Measurements from ENCODE around the gene FGF18.

The FGF18 gene

GRCh38 chr5:171428168-171428696, 8.8 kb downstream of the FGF18 start:
- H3K4me2 ChIP-seq (ENCODE audit: low read depth, low read length, poor library complexity, severe bottlenecking): no peak overlapping the region
- H3F3A ChIP-seq (ENCODE audit: low read depth): no peaks in the 10 kb centered on the region
- no peaks in the 10 kb centered on the region for H3K4me1 ChIP-seq (ENCODE audit: insufficient read depth, low read length, poor library complexity, severe bottlenecking)
- no peaks in the 10 kb centered on the region for H3K9me3 ChIP-seq (ENCODE audit: insufficient read depth, low read depth, low read length)
- no peaks in the 10 kb centered on the region for H3K9me2 ChIP-seq (replicated peaks; ENCODE audit: low read depth, low read length)
- H3K36me3 ChIP-seq (ENCODE audit: insufficient read depth, low read length): no peaks in the 10 kb centered on the region
- H3K79me2 ChIP-seq (ENCODE audit: insufficient read depth, low read length): no peaks in the 10 kb centered on the region
- H4K20me1 ChIP-seq (ENCODE audit: insufficient read depth, low read length, poor library complexity, severe bottlenecking): no peaks in the 10 kb centered on the region
- TF ChIP-seq EZH2phosphoT487 (IDR thresholded peaks at IDR 0.05; ENCODE audit: borderline replicate concordance) (no peak), CTCF (conservative IDR thresholded peaks at IDR 0.05; ENCODE audit: low read length) (no peak)
- no peak overlapping the region for H2AFZ ChIP-seq (ENCODE audit: low read length)
- H3K27me3 ChIP-seq (ENCODE audit: insufficient read depth, low read length, poor library complexity, severe bottlenecking): no peaks in the 10 kb centered on the region
- H3K4me3 ChIP-seq (ENCODE audit: low read length, poor library complexity, severe bottlenecking): no peak overlapping the region
- no peak overlapping the region for H3K9ac ChIP-seq (ENCODE audit: low read depth, low read length, poor library complexity, severe bottlenecking)

GRCh38 chr5:171428809-171429542, 9.5 kb downstream of the FGF18 start:
- Histone ChIP-seq H4K20me1 (ENCODE audit: insufficient read depth, low read length, poor library complexity, severe bottlenecking) (no peaks in the 10 kb centered on the region), H3K9me2 (replicated peaks; ENCODE audit: low read depth, low read length) (no peaks in the 10 kb centered on the region), H3K9me3 (ENCODE audit: insufficient read depth, low read depth, low read length) (no peaks in the 10 kb centered on the region), H3F3A (ENCODE audit: low read depth) (no peaks in the 10 kb centered on the region), H3K4me2 (ENCODE audit: low read depth, low read length, poor library complexity, severe bottlenecking) (no peak overlapping the region), H3K27me3 (ENCODE audit: insufficient read depth, low read length, poor library complexity, severe bottlenecking) (no peaks in the 10 kb centered on the region), H3K4me3 (ENCODE audit: low read length, poor library complexity, severe bottlenecking) (no peak overlapping the region), H3K36me3 (ENCODE audit: insufficient read depth, low read length) (no peaks in the 10 kb centered on the region), H3K79me2 (ENCODE audit: insufficient read depth, low read length) (no peaks in the 10 kb centered on the region), H3K4me1 (ENCODE audit: insufficient read depth, low read length, poor library complexity, severe bottlenecking) (no peaks in the 10 kb centered on the region), H2AFZ (ENCODE audit: low read length) (no peak overlapping the region), H3K9ac (ENCODE audit: low read depth, low read length, poor library complexity, severe bottlenecking) (no peak overlapping the region)
- no peak for TF ChIP-seq EZH2phosphoT487 (IDR thresholded peaks at IDR 0.05; ENCODE audit: borderline replicate concordance)
- TF ChIP-seq CTCF (conservative IDR thresholded peaks at IDR 0.05; ENCODE audit: low read length): no peak

GRCh38 chr5:171429543-171429910, 10.1 kb downstream of the FGF18 start:
- Histone ChIP-seq H4K20me1 (ENCODE audit: insufficient read depth, low read length, poor library complexity, severe bottlenecking) (no peaks in the 10 kb centered on the region), H3K9me3 (ENCODE audit: insufficient read depth, low read depth, low read length) (no peaks in the 10 kb centered on the region), H3K4me3 (ENCODE audit: low read length, poor library complexity, severe bottlenecking) (no peak overlapping the region), H2AFZ (ENCODE audit: low read length) (no peak overlapping the region), H3K9me2 (replicated peaks; ENCODE audit: low read depth, low read length) (no peaks in the 10 kb centered on the region), H3F3A (ENCODE audit: low read depth) (no peaks in the 10 kb centered on the region), H3K27me3 (ENCODE audit: insufficient read depth, low read length, poor library complexity, severe bottlenecking) (no peaks in the 10 kb centered on the region), H3K36me3 (ENCODE audit: insufficient read depth, low read length) (no peaks in the 10 kb centered on the region), H3K4me2 (ENCODE audit: low read depth, low read length, poor library complexity, severe bottlenecking) (no peak overlapping the region), H3K79me2 (ENCODE audit: insufficient read depth, low read length) (no peaks in the 10 kb centered on the region), H3K9ac (ENCODE audit: low read depth, low read length, poor library complexity, severe bottlenecking) (no peak overlapping the region), H3K4me1 (ENCODE audit: insufficient read depth, low read length, poor library complexity, severe bottlenecking) (no peaks in the 10 kb centered on the region)
- TF ChIP-seq EZH2phosphoT487 (IDR thresholded peaks at IDR 0.05; ENCODE audit: borderline replicate concordance): no peak
- no peak for TF ChIP-seq CTCF (conservative IDR thresholded peaks at IDR 0.05; ENCODE audit: low read length)

Measured in Loucy (cell line).